HG03139 (cell line): ENCODE data around the gene TERB2.
"Not testable (repeated sequence)": the region's sequence is repeated elsewhere in the genome, so short reads cannot be mapped to it uniquely, and the experiment has no call there.

ENCODE experiments used
- ATAC-seq: cut with Tn5 transposase; IDR thresholded peaks from one replicate; pipeline ENCODE4 v1.9.1; 2021; ENCODE audit not compliant: unreplicated experiment

TERB2 gene, protein sequence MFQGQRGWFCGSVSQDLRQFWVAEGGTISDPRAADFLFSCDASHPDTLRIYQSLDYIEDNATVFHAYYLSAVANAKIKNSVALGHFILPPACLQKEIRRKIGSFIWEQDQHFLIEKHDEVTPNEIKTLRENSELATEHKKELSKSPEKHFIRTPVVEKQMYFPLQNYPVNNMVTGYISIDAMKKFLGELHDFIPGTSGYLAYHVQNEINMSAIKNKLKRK

GRCh38 chr15:44956388-44956787 lies at the start of gene TERB2:
Gene TERB2, plus strand, starts transcription at chr15:44956687. Its CDS starts 32 bp downstream, at chr15:44956719.
- no peak for ATAC-seq

- no peak for ATAC-seq
Measured at GRCh38 chr15:44909423-44909822, 47.1 kb upstream of the TERB2 start.

- ATAC-seq: no peak
Measured at GRCh38 chr15:44910981-44911625, 45.4 kb upstream of the TERB2 start.

DNA sequence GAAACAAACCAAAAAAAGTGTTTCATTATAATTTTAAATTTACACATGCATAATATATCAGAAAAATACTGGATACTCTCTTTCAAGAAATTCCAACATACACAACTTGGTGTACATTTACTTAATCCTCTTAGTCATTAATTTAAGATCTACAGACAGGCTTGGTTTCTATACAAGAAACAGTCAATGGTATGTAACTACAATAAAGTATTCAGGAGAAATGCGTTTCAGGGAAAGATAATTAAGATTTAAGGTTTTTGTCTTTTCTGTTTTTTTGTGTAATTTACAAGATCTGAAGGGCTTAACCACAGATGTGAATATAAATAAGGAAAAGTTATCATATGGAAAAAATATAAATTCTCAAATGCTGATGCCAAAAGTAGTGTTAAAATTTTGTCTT lies 44.3 kb upstream of the TERB2 start:
- ATAC-seq: not testable (repeated sequence)

DNA sequence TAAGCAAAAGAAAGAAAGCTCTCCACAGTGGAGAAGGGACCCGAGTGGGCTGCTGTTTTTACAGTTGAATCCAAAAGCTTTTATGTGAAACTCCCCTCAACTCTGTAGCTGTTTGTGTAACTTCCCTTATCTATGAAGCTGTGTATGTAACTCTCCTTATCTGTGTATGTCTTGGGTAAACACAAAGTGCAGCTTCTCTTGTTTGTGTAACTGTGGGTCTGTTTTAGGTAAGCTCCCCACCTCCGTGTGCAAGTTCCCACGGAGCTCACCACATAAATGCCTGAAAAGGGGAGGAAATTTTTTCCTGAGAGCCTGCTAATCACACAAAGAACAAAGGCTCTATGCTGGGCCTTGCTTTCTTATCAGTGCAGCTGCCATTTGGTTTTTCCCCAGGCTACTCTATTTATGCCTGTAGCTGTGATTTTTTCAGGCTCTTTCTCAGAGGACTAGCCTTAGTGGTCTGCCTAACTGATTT lies 43.5 kb upstream of the TERB2 start:
- not testable (repeated sequence) for ATAC-seq

- no peak for ATAC-seq
Measured at GRCh38 chr15:44918136-44918535, 38.4 kb upstream of the TERB2 start.

DNA sequence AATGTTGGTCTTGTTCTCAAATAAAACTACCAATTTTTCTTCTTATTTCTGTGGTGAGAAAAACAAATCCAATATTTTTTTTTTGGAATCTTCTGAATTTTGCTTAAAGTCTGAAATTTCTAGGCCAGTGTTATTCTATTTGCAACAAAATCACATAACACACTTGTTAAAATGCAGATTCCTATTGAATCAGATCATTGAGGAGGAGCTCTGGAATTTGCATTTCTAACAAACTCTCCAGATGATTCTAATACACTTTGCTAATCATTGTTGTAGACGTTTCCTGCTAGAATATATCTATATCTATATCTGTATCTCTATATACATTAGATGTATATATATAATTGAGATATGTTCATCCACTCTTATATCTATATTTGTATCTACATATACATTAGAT lies 27.8 kb upstream of the TERB2 start:
- ATAC-seq: not testable (repeated sequence)

DNA sequence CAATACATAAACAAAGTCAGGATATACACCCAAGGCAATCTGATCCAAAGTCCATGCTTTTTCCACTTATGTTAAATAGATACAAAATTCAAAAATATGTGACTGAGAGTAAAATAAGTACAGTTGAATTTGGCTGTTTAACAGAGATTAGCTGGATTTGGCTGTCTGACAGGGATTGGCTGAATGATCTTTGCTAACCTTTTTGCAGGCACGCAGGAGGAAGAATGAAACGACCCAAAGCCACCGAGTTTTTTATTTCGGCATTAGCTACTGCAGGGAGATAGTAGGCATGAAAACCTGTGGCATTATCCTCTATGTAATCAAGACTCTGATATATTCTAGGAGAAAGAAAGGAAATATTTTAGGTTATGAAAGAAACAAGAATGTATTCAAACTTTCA lies 26.2 kb upstream of the TERB2 start:
- not testable (repeated sequence) for ATAC-seq

DNA sequence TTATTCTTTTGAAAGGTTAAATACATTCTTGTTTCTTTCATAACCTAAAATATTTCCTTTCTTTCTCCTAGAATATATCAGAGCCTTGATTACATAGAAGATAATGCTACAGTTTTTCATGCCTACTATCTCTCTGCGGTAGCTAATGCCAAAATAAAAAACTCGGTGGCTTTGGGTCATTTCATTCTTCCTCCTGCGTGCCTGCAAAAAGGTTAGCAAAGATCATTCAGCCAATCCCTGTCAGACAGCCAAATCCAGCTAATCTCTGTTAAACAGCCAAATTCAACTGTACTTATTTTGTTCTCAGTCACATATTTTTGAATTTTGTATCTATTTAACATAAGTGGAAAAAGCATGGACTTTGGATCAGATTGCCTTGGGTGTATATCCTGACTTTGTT lies 1.8 kb downstream of the TERB2 start:
- ATAC-seq: not testable (repeated sequence)

DNA sequence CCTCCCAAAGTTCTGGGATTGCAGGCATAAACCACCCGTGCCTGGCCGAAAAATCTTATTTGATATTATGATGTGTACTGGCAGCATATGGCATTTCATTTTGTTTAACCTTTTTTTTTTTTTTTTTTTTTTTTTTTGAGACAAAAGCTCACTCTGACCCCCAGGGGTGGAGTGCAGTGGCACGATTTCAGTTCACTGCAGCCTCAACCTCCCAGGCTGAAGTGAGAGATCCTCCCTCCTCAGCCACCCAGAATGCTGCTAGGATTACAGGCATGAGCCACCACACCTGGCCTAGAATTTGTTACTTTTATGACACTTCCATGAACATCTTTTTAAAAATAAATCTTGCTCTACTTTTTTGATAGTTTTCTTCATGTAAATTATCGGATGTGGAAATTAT lies 12.0 kb downstream of the TERB2 start:
- no peak for ATAC-seq

DNA sequence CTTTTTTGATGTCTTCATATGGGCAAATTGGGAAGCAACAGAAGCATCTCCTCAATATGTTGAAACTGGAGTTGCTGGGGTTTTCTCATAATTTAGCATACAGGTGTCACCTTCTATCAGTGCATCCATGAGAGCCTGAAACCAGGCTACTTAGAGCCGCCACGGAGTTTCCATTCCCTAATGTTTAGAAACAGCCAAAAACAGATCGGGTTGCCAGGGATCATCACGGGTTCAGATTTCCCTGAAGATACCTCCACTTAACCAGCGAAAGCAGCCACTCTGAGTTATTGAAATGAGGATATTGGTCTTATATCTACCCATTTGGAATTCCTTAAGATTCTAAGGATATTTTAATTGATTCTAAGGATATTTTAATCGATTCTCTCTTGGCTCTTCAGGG lies 14.5 kb downstream of the TERB2 start:
- ATAC-seq: no peak

- not testable (repeated sequence) for ATAC-seq
Measured at GRCh38 chr15:44976183-44976582, 19.7 kb downstream of the TERB2 start.

- not testable (repeated sequence) for ATAC-seq
Measured at GRCh38 chr15:44977781-44978180, 21.3 kb downstream of the TERB2 start.

GRCh38 chr15:44979617-44980339 lies 23.3 kb downstream of the TERB2 start:
- ATAC-seq: not testable (repeated sequence)

DNA sequence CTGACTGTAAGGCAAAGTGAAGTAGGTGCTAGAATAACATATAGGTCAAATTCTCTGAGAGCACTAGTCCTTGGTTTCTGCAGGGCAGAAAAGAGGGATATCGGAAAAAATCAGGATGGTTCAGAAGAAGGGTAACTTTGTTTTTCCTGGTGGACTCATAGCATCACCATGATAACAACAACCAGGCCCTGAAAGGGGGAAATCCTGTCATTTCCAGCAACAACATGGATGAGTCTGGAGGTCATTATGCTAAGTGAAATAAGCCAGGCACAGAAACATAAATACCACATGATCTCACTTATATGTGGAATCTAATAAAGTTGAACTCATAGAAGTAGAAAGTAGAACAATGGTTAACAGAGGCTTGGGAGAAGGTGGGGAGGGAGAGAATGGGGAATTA lies 27.7 kb downstream of the TERB2 start:
- ATAC-seq: not testable (repeated sequence)

- ATAC-seq: not testable (repeated sequence)
Measured at GRCh38 chr15:44986346-44987055, 30.0 kb downstream of the TERB2 start.

GRCh38 chr15:44987711-44988110 lies 31.2 kb downstream of the TERB2 start:
- not testable (repeated sequence) for ATAC-seq

DNA sequence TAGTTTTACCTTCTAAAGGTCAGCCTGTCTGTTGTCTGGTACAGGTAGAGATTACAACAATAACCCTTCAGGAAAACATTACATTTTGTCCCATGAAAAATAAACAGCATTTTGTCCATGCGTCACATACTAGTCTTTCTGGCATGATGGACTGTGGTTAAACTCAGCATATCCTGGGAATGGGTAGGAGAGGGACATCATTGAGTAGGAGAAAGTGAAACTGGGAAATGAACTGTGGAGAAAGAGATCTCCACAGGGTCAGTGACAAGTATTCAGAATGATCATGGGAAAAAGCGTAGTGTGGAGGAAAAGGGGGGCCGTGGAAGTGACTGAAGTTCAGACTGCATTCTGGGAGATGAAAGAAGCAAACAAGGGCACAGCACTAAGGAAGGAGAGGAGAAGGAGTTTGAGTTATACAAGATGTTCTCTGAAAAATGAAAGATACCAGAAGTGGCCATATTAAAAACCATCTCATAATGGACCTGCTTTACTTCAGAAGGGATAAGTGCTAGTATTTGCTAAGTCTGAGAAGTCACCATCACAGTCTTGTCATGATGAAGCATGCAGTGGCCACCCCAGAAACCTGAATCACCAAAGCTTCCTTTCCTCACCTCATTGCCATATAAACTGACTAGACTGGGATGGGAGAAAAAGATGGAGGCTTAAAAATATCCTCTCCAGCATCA lies 31.8 kb downstream of the TERB2 start:
- not testable (repeated sequence) for ATAC-seq

GRCh38 chr15:44988870-44989219 lies 32.4 kb downstream of the TERB2 start:
- not testable (repeated sequence) for ATAC-seq

GRCh38 chr15:44997632-44998031 lies 41.1 kb downstream of the TERB2 start:
- not testable (repeated sequence) for ATAC-seq

GRCh38 chr15:44999105-44999504 lies 42.6 kb downstream of the TERB2 start:
- ATAC-seq: no peak
